ENCODE results near the gene EEF1A1. TPM values are rescaled to one million over a fixed set of nuclear protein-coding genes. Genes with fewer than 3 reads are reported as not detected.

The EEF1A1 gene
- total RNA-seq, 1 experiment from 2014 or later, result 12,560 TPM

- ChIA-PET POLR2A (interaction anchor here (2.3 kb wide), 1 partner anchor 44 kb away, joined by 16 read pairs; the partner anchor contains the start of gene EEF1A1), RAD21 (ENCODE audit: low non-redundant PET in 1 of 2, low total read pairs in 2 of 2, uncharacterized antibody in 2 of 2, unreplicated experiment in 2 of 2) (no interaction called here), CTCF (no interaction called here)
- Histone ChIP-seq H3K9me3 (ENCODE audit: control insufficient read depth in 1 of 2, insufficient read depth in 1 of 2, low read depth in 1 of 2, low read length in 2 of 2) (no peaks in the 10 kb centered on the region), H3K27ac (ENCODE audit: low read depth, low read length) (no peak overlapping the region), H3K4me3 (replicated peaks in 1 of 2; ENCODE audit: low read depth in 1 of 2, low read length in 2 of 2) (no peak overlapping the region), H3K9me2 (ENCODE audit: insufficient read depth) (no peaks in the 10 kb centered on the region), H3K36me3 (ENCODE audit: control insufficient read depth in 1 of 2, insufficient read depth in 2 of 2, low read length in 2 of 2) (no peaks in the 10 kb centered on the region), H3K4me1 (ENCODE audit: control insufficient read depth in 1 of 2, insufficient read depth in 2 of 2, low read length in 2 of 2) (peaks cover 33 to 52% of the 10 kb centered on the region in 2 experiments), H4K20me1 (ENCODE audit: insufficient read depth) (no peaks in the 10 kb centered on the region), H3K9ac (ENCODE audit: low read length) (no peak overlapping the region), H3K4me2 (ENCODE audit: low read length) (no peak overlapping the region), H2AFZ (ENCODE audit: low read depth, low read length, poor library complexity, severe bottlenecking) (peak overlapping the region; percentile 70), H3K27me3 (ENCODE audit: insufficient read depth, low read length) (no peaks in the 10 kb centered on the region), H3K79me2 (ENCODE audit: insufficient read depth, low read length) (no peaks in the 10 kb centered on the region)
- ATAC-seq (no peak), DNase-seq (ENCODE audit: low read depth, low spot score) (no peak)
- intact Hi-C loops (cut with micrococcal nuclease), result loop anchor here (5.0 kb wide), 1 partner anchor 42 kb away; the partner anchor contains the start of gene EEF1A1
- TF ChIP-seq SRF (IDR thresholded peaks at IDR 0.05; ENCODE audit: low read depth) (no peak), EZH2phosphoT487 (IDR thresholded peaks at IDR 0.05; ENCODE audit: borderline replicate concordance) (no peak), SIN3A (IDR thresholded peaks at IDR 0.05; ENCODE audit: low read depth) (no peak), REST (IDR thresholded peaks at IDR 0.05; ENCODE audit: low read depth) (no peak), ZFX (IDR thresholded peaks at IDR 0.05) (no peak), RAD21 (IDR thresholded peaks at IDR 0.05; ENCODE audit: low read depth) (no peak), SP1 (IDR thresholded peaks at IDR 0.05; ENCODE audit: low read depth) (no peak), EGR1 (IDR thresholded peaks at IDR 0.05; ENCODE audit: low read depth) (no peak), CTCF (IDR thresholded peaks at IDR 0.05 in 2 of 3, conservative IDR thresholded peaks at IDR 0.05 in 1 of 3; ENCODE audit: borderline replicate concordance in 1 of 3, insufficient read depth in 1 of 3, low read depth in 2 of 3, low read length in 2 of 3) (no peak), ATF3 (IDR thresholded peaks at IDR 0.05) (no peak), POLR2A (IDR thresholded peaks at IDR 0.05; ENCODE audit: borderline replicate concordance, extremely low read depth, insufficient read depth, insufficient read length) (no peak), POLR2AphosphoS5 (IDR thresholded peaks at IDR 0.05; ENCODE audit: low read depth, low read length) (no peak), CBX3 (IDR thresholded peaks at IDR 0.05; ENCODE audit: low read depth) (no peak), YY1 (IDR thresholded peaks at IDR 0.05; ENCODE audit: extremely low read depth, insufficient replicate concordance, low read depth, low read length) (no peak)
- BruUV-seq (replicated peaks), result no TSS peak
These were observed 43.9 kb upstream of the EEF1A1 start for GRCh38 chr6:73564578-73565345.
